Stimulated activated CD8-positive, alpha-beta memory T cell treated with anti-CD3 and anti-CD28 coated beads, Interleukin-15, amount 100 ng/mL, for 4 hours (primary cell): ENCODE measurements around the gene SFSWAP.
"Not testable (repeated sequence)": the region's sequence is repeated elsewhere in the genome, so short reads cannot be mapped to it uniquely, and the experiment has no call there.

Experiments
- DNase-seq, 2 donors: peaks; one replicate each; pipeline ENCODE4 v3.0.0-alpha.2; 2020; ENCODE audit warnings: low read depth in 2 of 2

The SFSWAP gene

GRCh38 chr12:131735476-131736445 is 24.9 kb downstream of the SFSWAP start:
- DNase-seq: no peak

GRCh38 chr12:131736446-131737149 is 25.7 kb downstream of the SFSWAP start:
- DNase-seq: no peak

- no peak for DNase-seq
Observed at GRCh38 chr12:131737150-131737827, 26.4 kb downstream of the SFSWAP start.

- no peak for DNase-seq
Observed at GRCh38 chr12:131738196-131738595, 27.3 kb downstream of the SFSWAP start.

- DNase-seq: no peak
Observed at GRCh38 chr12:131740626-131741025, 29.7 kb downstream of the SFSWAP start.

- not testable (repeated sequence) for DNase-seq
Observed at GRCh38 chr12:131742761-131743160, 31.9 kb downstream of the SFSWAP start.

GRCh38 chr12:131743410-131743809 is 32.5 kb downstream of the SFSWAP start:
- not testable (repeated sequence) for DNase-seq

GRCh38 chr12:131743880-131744279 is 33.0 kb downstream of the SFSWAP start:
- not testable (repeated sequence) for DNase-seq

GRCh38 chr12:131744675-131745074 is 33.8 kb downstream of the SFSWAP start:
- DNase-seq: not testable (repeated sequence)

- DNase-seq: no peak
Observed at GRCh38 chr12:131745706-131746105, 34.8 kb downstream of the SFSWAP start.

- no peak for DNase-seq
Observed at GRCh38 chr12:131747276-131748177, 36.6 kb downstream of the SFSWAP start.

- DNase-seq: no peak
Observed at GRCh38 chr12:131749618-131750315, 38.9 kb downstream of the SFSWAP start.

- DNase-seq: no peak
Observed at GRCh38 chr12:131751335-131751734, 40.4 kb downstream of the SFSWAP start.

GRCh38 chr12:131752451-131752850 is 41.6 kb downstream of the SFSWAP start:
- DNase-seq: no peak

GRCh38 chr12:131753005-131753404 is 42.1 kb downstream of the SFSWAP start:
- no peak for DNase-seq

- no peak for DNase-seq
Observed at GRCh38 chr12:131753757-131754156, 42.9 kb downstream of the SFSWAP start.

GRCh38 chr12:131754184-131754583 is 43.3 kb downstream of the SFSWAP start:
- no peak for DNase-seq

GRCh38 chr12:131755305-131756113 is 44.6 kb downstream of the SFSWAP start:
- no peak for DNase-seq

- no peak for DNase-seq
Observed at GRCh38 chr12:131756441-131756840, 45.6 kb downstream of the SFSWAP start.

GRCh38 chr12:131757111-131757510 is 46.2 kb downstream of the SFSWAP start:
- no peak for DNase-seq
